ENCODE measurements around the gene KLHL35.
A peak's percentile ranks its signal among the peaks of the same experiment; 100 is the strongest.
"Not testable (repeated sequence)": the region's sequence is repeated elsewhere in the genome, so short reads cannot be mapped to it uniquely, and the experiment has no call there.

The KLHL35 gene

GRCh38 chr11:75420224-75421034 is 12.6 kb downstream of the KLHL35 start:
- no peak overlapping the region for H3K4me3 ChIP-seq (replicated peaks in 1 of 2; ENCODE audit: low read depth in 2 of 2, low read length in 2 of 2)
- TF ChIP-seq CTCF (IDR thresholded peaks at IDR 0.05; ENCODE audit: low read depth, low read length) = no peak
- DNase-seq (ENCODE audit: low read depth in 2 of 2) = no peak

GRCh38 chr11:75413864-75414263 is 19.1 kb downstream of the KLHL35 start:
- no peak for DNase-seq (ENCODE audit: low read depth in 2 of 2)
- TF ChIP-seq CTCF (IDR thresholded peaks at IDR 0.05; ENCODE audit: low read depth, low read length) = no peak
- no peak overlapping the region for H3K4me3 ChIP-seq (replicated peaks in 1 of 2; ENCODE audit: low read depth in 2 of 2, low read length in 2 of 2)

GRCh38 chr11:75413146-75413545 is 19.9 kb downstream of the KLHL35 start:
- not testable (repeated sequence) for H3K4me3 ChIP-seq (replicated peaks in 1 of 2; ENCODE audit: low read depth in 2 of 2, low read length in 2 of 2); DNase-seq (ENCODE audit: low read depth in 2 of 2)

- not testable (repeated sequence) for DNase-seq (ENCODE audit: low read depth in 2 of 2); H3K4me3 ChIP-seq (replicated peaks in 1 of 2; ENCODE audit: low read depth in 2 of 2, low read length in 2 of 2)
These were observed 23.0 kb downstream of the KLHL35 start for GRCh38 chr11:75409971-75410370.

GRCh38 chr11:75408957-75409219 is 24.1 kb downstream of the KLHL35 start:
- DNase-seq (ENCODE audit: low read depth in 2 of 2) = no peak
- no peak overlapping the region for H3K4me3 ChIP-seq (replicated peaks in 1 of 2; ENCODE audit: low read depth in 2 of 2, low read length in 2 of 2)
- no peak for TF ChIP-seq CTCF (IDR thresholded peaks at IDR 0.05; ENCODE audit: low read depth, low read length)

GRCh38 chr11:75406338-75406777 is 26.6 kb downstream of the KLHL35 start:
- TF ChIP-seq CTCF (IDR thresholded peaks at IDR 0.05; ENCODE audit: low read depth, low read length) = no peak
- no peak overlapping the region for H3K4me3 ChIP-seq (replicated peaks in 1 of 2; ENCODE audit: low read depth in 2 of 2, low read length in 2 of 2)
- peak in 1 of 2 donors; percentile 44 for DNase-seq (ENCODE audit: low read depth in 2 of 2)

GRCh38 chr11:75403983-75404658 is 28.9 kb downstream of the KLHL35 start:
- TF ChIP-seq CTCF (IDR thresholded peaks at IDR 0.05; ENCODE audit: low read depth, low read length) = no peak
- no peak for DNase-seq (ENCODE audit: low read depth in 2 of 2)
- H3K4me3 ChIP-seq (replicated peaks in 1 of 2; ENCODE audit: low read depth in 2 of 2, low read length in 2 of 2) = no peak overlapping the region

GRCh38 chr11:75403037-75403436 is 30.0 kb downstream of the KLHL35 start:
- H3K4me3 ChIP-seq (replicated peaks in 1 of 2; ENCODE audit: low read depth in 2 of 2, low read length in 2 of 2) = no peak overlapping the region
- no peak for DNase-seq (ENCODE audit: low read depth in 2 of 2)
- no peak for TF ChIP-seq CTCF (IDR thresholded peaks at IDR 0.05; ENCODE audit: low read depth, low read length)

Data from cardiac fibroblast (primary cell).